Neutrophil (primary cell): ENCODE results near the gene ZSCAN9.

Experiments
- H3K27ac ChIP-seq: fragments of 200-600 bp; sonication (generic); 2 replicates; pipeline ENCODE4 v1.5.1; 2016; ENCODE audit warnings: mild to moderate bottlenecking, moderate library complexity
- H3K27me3 ChIP-seq: fragments of 200-600 bp; sonication (generic); 2 replicates; pipeline ENCODE4 v1.6.0; 2016; ENCODE audit warnings: mild to moderate bottlenecking
- H3K36me3 ChIP-seq: fragments of 200-600 bp; sonication (generic); 2 replicates; pipeline ENCODE4 v1.5.1; 2017
- H3K4me1 ChIP-seq, 2 experiments: fragments of 200-600 bp in 1 of 2; sonication (generic) in 1 of 2; 1 replicate in 1 of 2; 2 replicates in 1 of 2; pipeline versions ENCODE4 v1.5.1 to v1.6.1; 2013 to 2016; ENCODE audit warnings: low read depth in 1 of 2, low read length in 1 of 2, mild to moderate bottlenecking in 1 of 2, moderate library complexity in 1 of 2; ENCODE audit not compliant: control insufficient read depth in 1 of 2, insufficient read depth in 1 of 2
- H3K4me3 ChIP-seq, 2 experiments: fragments of 200-600 bp in 1 of 2; sonication (generic) in 1 of 2; 1 replicate in 1 of 2; 2 replicates in 1 of 2; pipeline ENCODE4 v1.5.1; 2013 to 2016; ENCODE audit warnings: low read depth in 1 of 2, low read length in 1 of 2, mild to moderate bottlenecking in 1 of 2, moderate library complexity in 1 of 2
- H3K9me3 ChIP-seq: fragments of 200-600 bp; sonication (generic); 2 replicates; pipeline ENCODE4 v1.5.1; 2016
- CTCF ChIP-seq: fragments of 200-600 bp; sonication (generic); IDR thresholded peaks from 2 replicates; pipeline ENCODE4 v1.5.1; 2016; ENCODE audit warnings: antibody characterized with exemption

The ZSCAN9 gene

GRCh38 chr6:28208111-28208659, 16.9 kb upstream of the ZSCAN9 start:
- H3K4me3 ChIP-seq: no peak overlapping the region
- peaks cover 7 to 13% of the 10 kb centered on the region in 2 experiments for H3K4me1 ChIP-seq
- no peak for TF ChIP-seq CTCF
- peaks cover 98% of the 10 kb centered on the region for H3K27me3 ChIP-seq
- no peaks in the 10 kb centered on the region for H3K9me3 ChIP-seq
- H3K36me3 ChIP-seq: no peaks in the 10 kb centered on the region
- H3K27ac ChIP-seq: no peak overlapping the region

- no peaks in the 10 kb centered on the region for H3K36me3 ChIP-seq
- H3K9me3 ChIP-seq: no peaks in the 10 kb centered on the region
- peaks cover 100% of the 10 kb centered on the region for H3K27me3 ChIP-seq
- no peak for TF ChIP-seq CTCF
- H3K27ac ChIP-seq: no peak overlapping the region
- H3K4me3 ChIP-seq: no peak overlapping the region
- peaks cover 7 to 13% of the 10 kb centered on the region in 2 experiments for H3K4me1 ChIP-seq
Measured at GRCh38 chr6:28209753-28210535, 15.1 kb upstream of the ZSCAN9 start.

GRCh38 chr6:28211840-28212509, 13.1 kb upstream of the ZSCAN9 start:
- Histone ChIP-seq H3K9me3 (no peaks in the 10 kb centered on the region), H3K4me1 (peaks cover 7 to 13% of the 10 kb centered on the region in 2 experiments), H3K27me3 (peaks cover 100% of the 10 kb centered on the region), H3K36me3 (no peaks in the 10 kb centered on the region), H3K27ac (no peak overlapping the region), H3K4me3 (no peak overlapping the region)
- no peak for TF ChIP-seq CTCF

- no peak for TF ChIP-seq CTCF
- no peaks in the 10 kb centered on the region for H3K9me3 ChIP-seq
- no peaks in the 10 kb centered on the region for H3K36me3 ChIP-seq
- H3K27me3 ChIP-seq: peaks cover 96% of the 10 kb centered on the region
- H3K27ac ChIP-seq: no peak overlapping the region
- H3K4me3 ChIP-seq: no peak overlapping the region
- peaks cover 3 to 8% of the 10 kb centered on the region in 2 experiments for H3K4me1 ChIP-seq
Measured at GRCh38 chr6:28212510-28213212, 12.4 kb upstream of the ZSCAN9 start.

GRCh38 chr6:28213213-28213523, 11.9 kb upstream of the ZSCAN9 start:
- Histone ChIP-seq H3K36me3 (no peaks in the 10 kb centered on the region), H3K9me3 (no peaks in the 10 kb centered on the region), H3K4me3 (no peak overlapping the region), H3K27me3 (peaks cover 96% of the 10 kb centered on the region), H3K27ac (no peak overlapping the region), H3K4me1 (peaks cover 2 to 4% of the 10 kb centered on the region in 2 experiments)
- TF ChIP-seq CTCF: no peak
